IMR-90 (cell line): Measurements from ENCODE around the gene CD44. TPM values are rescaled to one million over a fixed set of nuclear protein-coding genes. Genes with fewer than 3 reads are reported as not detected.
"Not testable (repeated sequence)": the region's sequence is repeated elsewhere in the genome, so short reads cannot be mapped to it uniquely, and the experiment has no call there.

ENCODE experiments used
- ATAC-seq: fragments of 200-7000 bp; cut with Tn5 transposase; 2 replicates; pipeline ENCODE4 v1.9.1; 2020; ENCODE audit warnings: low read depth, mild to moderate bottlenecking, moderate library complexity
- BruUV-seq: library from RNA; stranded (reverse); fragments of 400-500 nt; replicated peaks from 2 replicates; lab custom pipeline; 2021; lab: Mats Ljungman, UMichigan
- CTCF ChIA-PET: fragments of 300-600 bp; formaldehyde crosslinking; extraction: SDS; loops from one replicate; lab custom pipeline; 2021; ENCODE audit warnings: antibody characterized with exemption; lab: Yijun Ruan, JAX
- POLR2A ChIA-PET: fragments of 300-600 bp; sonication (Branson Sonifier 250); formaldehyde crosslinking; loops from one replicate; lab custom pipeline; 2022; ENCODE audit warnings: antibody characterized with exemption; ENCODE audit not compliant: unreplicated experiment; lab: Charles Lee
- DNase-seq: peaks from one replicate; pipeline ENCODE4 v3.0.0; 2013
- H2AFZ ChIP-seq: replicated peaks from 2 replicates; pipeline ENCODE3; 2013; ENCODE audit warnings: low read length, mild to moderate bottlenecking; ENCODE audit not compliant: poor library complexity
- H2AK5ac ChIP-seq: 2 replicates; pipeline ENCODE4 v1.6.1; 2013; ENCODE audit warnings: low read depth, low read length, inconsistent platforms
- H2AK9ac ChIP-seq: replicated peaks from 2 replicates; pipeline ENCODE3; 2013; ENCODE audit warnings: mild to moderate bottlenecking, low read depth, low read length, moderate library complexity; ENCODE audit not compliant: poor library complexity
- H2BK120ac ChIP-seq: 2 replicates; pipeline ENCODE4 v1.6.1; 2013; ENCODE audit warnings: low read depth, low read length, inconsistent platforms
- H2BK15ac ChIP-seq: 3 replicates; pipeline ENCODE4 v1.6.1; 2013; ENCODE audit warnings: low read depth, low read length, inconsistent platforms
- H2BK20ac ChIP-seq: 2 replicates; pipeline ENCODE4 v1.6.1; 2013; ENCODE audit warnings: low read depth, mild to moderate bottlenecking, inconsistent platforms, low read length, moderate library complexity
- H2BK5ac ChIP-seq: 2 replicates; pipeline ENCODE4 v1.6.1; 2013; ENCODE audit warnings: mild to moderate bottlenecking, low read depth, low read length, inconsistent platforms; ENCODE audit not compliant: poor library complexity, severe bottlenecking
- H3K14ac ChIP-seq: replicated peaks from 2 replicates; pipeline ENCODE4 v1.6.1; 2013; ENCODE audit warnings: low read depth, low read length, inconsistent platforms
- H3K18ac ChIP-seq: 2 replicates; pipeline ENCODE4 v1.6.1; 2013; ENCODE audit warnings: low read depth, low read length, control low read depth
- H3K23ac ChIP-seq: 2 replicates; pipeline ENCODE4 v1.6.1; 2013; ENCODE audit warnings: low read depth, low read length, inconsistent platforms
- H3K27ac ChIP-seq: 2 replicates; pipeline ENCODE4 v1.5.1; 2013; ENCODE audit warnings: mild to moderate bottlenecking, control low read depth, low read length; ENCODE audit not compliant: insufficient read depth
- H3K27me3 ChIP-seq: 2 replicates; pipeline ENCODE4 v1.6.1; 2013; ENCODE audit warnings: low read length; ENCODE audit not compliant: control insufficient read depth, insufficient read depth
- H3K36me3 ChIP-seq: 2 replicates; pipeline ENCODE4 v1.6.1; 2013; ENCODE audit warnings: low read length, mixed read lengths; ENCODE audit not compliant: control insufficient read depth, insufficient read depth
- H3K4ac ChIP-seq: 2 replicates; pipeline ENCODE4 v1.6.1; 2013; ENCODE audit warnings: low read depth, low read length, inconsistent platforms
- H3K4me1 ChIP-seq: 2 replicates; pipeline ENCODE4 v1.6.1; 2013; ENCODE audit warnings: low read length, mixed read lengths; ENCODE audit not compliant: control insufficient read depth, insufficient read depth
- H3K4me2 ChIP-seq: 2 replicates; pipeline ENCODE4 v1.6.1; 2013; ENCODE audit warnings: low read depth, mild to moderate bottlenecking, control low read depth, low read length, moderate library complexity
- H3K4me3 ChIP-seq: 2 replicates; pipeline ENCODE4 v1.5.1; 2013; ENCODE audit warnings: low read depth, mild to moderate bottlenecking, control low read depth, low read length, moderate library complexity; ENCODE audit not compliant: insufficient read depth
- H3K56ac ChIP-seq: 2 replicates; pipeline ENCODE4 v1.6.1; 2013; ENCODE audit warnings: low read length, inconsistent platforms; ENCODE audit not compliant: insufficient read depth; ENCODE audit errors: extremely low read depth
- H3K79me1 ChIP-seq, 2 experiments: 2 replicates each; pipeline ENCODE4 v1.6.1; 2013; ENCODE audit warnings: low read length in 2 of 2, inconsistent platforms in 1 of 2, low read depth in 1 of 2
- H3K9ac ChIP-seq: 2 replicates; pipeline ENCODE4 v1.6.1; 2013; ENCODE audit warnings: low read depth, low read length, control low read depth
- H3K9me1 ChIP-seq: 2 replicates; pipeline ENCODE4 v1.6.1; 2013; ENCODE audit warnings: low read length, inconsistent platforms; ENCODE audit not compliant: insufficient read depth
- H3K9me3 ChIP-seq: 2 replicates; pipeline ENCODE4 v1.6.1; 2013; ENCODE audit warnings: low read length; ENCODE audit not compliant: control insufficient read depth, insufficient read depth
- H4K20me1 ChIP-seq: 2 replicates; pipeline ENCODE4 v1.6.1; 2013; ENCODE audit warnings: low read length, inconsistent platforms; ENCODE audit not compliant: insufficient read depth
- H4K5ac ChIP-seq: 2 replicates; pipeline ENCODE4 v1.6.1; 2013; ENCODE audit warnings: mild to moderate bottlenecking, low read depth, low read length, control low read depth
- H4K8ac ChIP-seq, 2 experiments: 2 replicates each; pipeline ENCODE4 v1.6.1; 2013; ENCODE audit warnings: low read depth in 2 of 2, low read length in 2 of 2, control low read depth in 1 of 2, inconsistent platforms in 1 of 2
- H4K91ac ChIP-seq: 2 replicates; pipeline ENCODE4 v1.6.1; 2013; ENCODE audit warnings: low read depth, low read length, inconsistent platforms; ENCODE audit not compliant: insufficient read depth
- CHD1 ChIP-seq: IDR thresholded peaks from 2 replicates; pipeline ENCODE4 v1.6.1; 2012; ENCODE audit warnings: low read depth, low read length, improper control_type of control experiment
- MXI1 ChIP-seq: IDR thresholded peaks from 2 replicates; pipeline ENCODE4 v1.6.1; 2012; ENCODE audit warnings: low read depth, mild to moderate bottlenecking, low read length, moderate library complexity, borderline replicate concordance
- RAD21 ChIP-seq: IDR thresholded peaks from 2 replicates; pipeline ENCODE4 v1.6.1; 2012; ENCODE audit warnings: low read length, improper control_type of control experiment
- SMC3 ChIP-seq: fragments of 150-350 bp; IDR thresholded peaks from 2 replicates; pipeline ENCODE4 v1.6.1; 2016; ENCODE audit warnings: low read depth, mild to moderate bottlenecking, antibody characterized with exemption, low read length, moderate library complexity
- WGBS, 2 experiments: methylation state at CpG; one replicate each; pipeline versions ENCODE4 v1.1.5 to v1.1.7; 2013; ENCODE audit warnings: missing lambda C conversion rate in 2 of 2; ENCODE audit not compliant: insufficient read length in 1 of 2; ENCODE audit errors: extremely low coverage in 2 of 2; 5-methylcytosine and 5-hydroxymethylcytosine counted together
- dilution Hi-C: fragments of 300-500 bp; cut with HindIII; formaldehyde crosslinking; loops from one replicate; pipeline ENCODE4 v1.14.3; 2018; ENCODE audit warnings: low sequenced_read_pairs; ENCODE audit not compliant: unreplicated experiment
- in situ Hi-C: fragments of 300-500 bp; cut with MboI; formaldehyde crosslinking; loops from 3 replicates; pipeline ENCODE4 v1.14.3; 2019; ENCODE audit warnings: low sequenced_read_pairs, inconsistent platforms, mixed read lengths
- intact Hi-C: fragments of 100-400 bp; cut with micrococcal nuclease; formaldehyde crosslinking; loops from 2 replicates; pipeline ENCODE4 v1.10.0; 2022
- polyA plus RNA-seq, 3 experiments: library from polyadenylated mRNA; depleted of rRNA; stranded (reverse); fragments of >200 nt; gene quantifications; 2 replicates each; pipeline ENCODE4 v1.2.3, GENCODE V29; 2012; ENCODE audit warnings: low replicate concordance in 1 of 3
- total RNA-seq: library from RNA; depleted of rRNA; stranded (reverse); fragments of >200 nt; gene quantifications from 2 replicates; pipeline ENCODE4 v1.2.3, GENCODE V29; 2012

CD44 gene
- total and polyA plus RNA-seq, 2 of the 4 experiments (the other 2 are of a cell fraction): 357 to 947 TPM

DNA sequence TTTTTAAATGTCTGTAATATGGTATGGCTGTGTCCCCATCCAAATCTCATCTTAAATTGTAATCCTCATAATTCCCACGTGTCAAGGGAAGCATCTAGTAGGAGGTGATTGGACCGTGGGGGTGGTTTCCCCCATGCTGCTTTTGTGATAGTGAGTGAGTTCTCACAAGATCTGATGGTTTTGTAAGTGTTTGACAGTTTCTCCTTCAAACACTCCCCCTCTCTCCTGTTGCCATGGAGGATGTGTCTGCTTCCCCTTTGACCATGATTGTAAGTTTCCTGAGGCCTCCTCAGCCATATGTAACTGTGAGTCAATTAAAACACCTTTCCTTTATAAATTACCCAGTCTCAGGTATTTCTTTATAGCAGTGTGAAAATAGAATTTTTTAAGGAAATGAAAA is 31.1 kb upstream of the CD44 start:
- no peak overlapping the region for H2BK120ac ChIP-seq
- H2AK9ac ChIP-seq: no peak overlapping the region
- POLR2A ChIA-PET: no interaction called here
- H3K4me2 ChIP-seq: no peak overlapping the region
- H3K4ac ChIP-seq: no peak overlapping the region
- in situ Hi-C loops: no loop called here
- dilution Hi-C loops: no loop called here
- H2AFZ ChIP-seq: no peak overlapping the region
- no peak overlapping the region for H2BK5ac ChIP-seq
- H4K8ac ChIP-seq: no peak overlapping the region
- intact Hi-C loops: no loop called here
- no peak overlapping the region for H2BK15ac ChIP-seq
- DNase-seq (no peak), ATAC-seq (no peak)
- H3K23ac ChIP-seq: no peak overlapping the region
- no peak for TF ChIP-seq SMC3
- no peak for TF ChIP-seq RAD21
- TF ChIP-seq MXI1: no peak
- TF ChIP-seq CHD1: no peak
- WGBS, 2 experiments: no CpG with 5 or more reads among the region's 2 CpGs
- CTCF ChIA-PET: no interaction called here
- H3K79me1 ChIP-seq: peaks cover 0 to 8% of the 10 kb centered on the region in 2 experiments; a peak in 1 of 4 replicates
- H3K27me3 ChIP-seq: no peaks in the 10 kb centered on the region
- H3K27ac ChIP-seq: no peak overlapping the region
- H3K9me1 ChIP-seq: peaks cover 16% of the 10 kb centered on the region
- H2BK20ac ChIP-seq: no peak overlapping the region
- H2AK5ac ChIP-seq: peak overlapping the region; percentile 12; the same call in 1 of the 2 replicates
- no peak overlapping the region for H3K14ac ChIP-seq
- H3K9ac ChIP-seq: no peak overlapping the region
- H4K5ac ChIP-seq: no peak overlapping the region
- no peaks in the 10 kb centered on the region for H3K36me3 ChIP-seq
- no peak overlapping the region for H4K91ac ChIP-seq
- H3K9me3 ChIP-seq: no peaks in the 10 kb centered on the region
- H3K56ac ChIP-seq: no peak overlapping the region
- no peak overlapping the region for H3K18ac ChIP-seq
- no peaks in the 10 kb centered on the region for H4K20me1 ChIP-seq
- peaks cover 14% of the 10 kb centered on the region for H3K4me1 ChIP-seq
- no TSS peak for BruUV-seq
- H3K4me3 ChIP-seq: no peak overlapping the region

DNA sequence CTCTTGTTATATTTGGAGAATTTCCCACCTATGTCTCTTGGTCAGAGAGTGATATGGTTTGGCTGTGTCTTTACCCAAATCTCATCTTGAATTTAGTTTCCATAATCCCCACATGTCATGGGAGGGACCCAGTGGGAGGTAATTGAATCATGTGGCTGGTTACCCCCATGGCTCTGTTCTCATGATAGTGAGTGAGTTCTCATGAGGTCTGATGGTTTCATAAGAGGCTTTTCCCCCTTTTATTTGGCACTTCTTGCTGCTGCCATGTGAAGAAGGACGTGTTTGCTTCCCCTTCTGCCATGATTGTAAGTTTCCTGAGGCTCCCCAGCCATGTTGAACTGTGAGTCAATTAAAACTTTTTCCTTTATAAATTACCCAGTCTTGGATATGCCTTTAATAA is 30.6 kb upstream of the CD44 start:
- ATAC-seq, H3K27ac ChIP-seq, H4K5ac ChIP-seq, dilution Hi-C loops, H3K9ac ChIP-seq, H2BK15ac ChIP-seq, CTCF ChIA-PET, H3K9me3 ChIP-seq, H4K91ac ChIP-seq, H3K36me3 ChIP-seq, POLR2A ChIA-PET, H3K27me3 ChIP-seq, H3K79me1 ChIP-seq, H3K14ac ChIP-seq, H2BK120ac ChIP-seq, H3K23ac ChIP-seq, intact Hi-C loops, H4K20me1 ChIP-seq, H2AK5ac ChIP-seq, H3K4me2 ChIP-seq, H3K56ac ChIP-seq, DNase-seq, H3K4me3 ChIP-seq, H2AK9ac ChIP-seq, H3K4ac ChIP-seq, H3K18ac ChIP-seq, in situ Hi-C loops, H4K8ac ChIP-seq, H2BK5ac ChIP-seq, H2BK20ac ChIP-seq, H2AFZ ChIP-seq, BruUV-seq: not testable (repeated sequence)
- WGBS, 2 experiments: no CpG with 5 or more reads among the region's 1 CpG
- H3K4me1 ChIP-seq: peaks cover 14% of the 10 kb centered on the region
- H3K9me1 ChIP-seq: peaks cover 16% of the 10 kb centered on the region
